DMS79 treated with DMSO at 0.1 percent for 48 hours (cell line): Measurements from ENCODE around the gene WDR73.
"Not testable (repeated sequence)": the region's sequence is repeated elsewhere in the genome, so short reads cannot be mapped to it uniquely, and the experiment has no call there.

ENCODE experiments used
- DNase-seq: peaks from one replicate; lab custom pipeline; 2025; lab: John Stamatoyannopoulos, UW

Gene WDR73

DNA sequence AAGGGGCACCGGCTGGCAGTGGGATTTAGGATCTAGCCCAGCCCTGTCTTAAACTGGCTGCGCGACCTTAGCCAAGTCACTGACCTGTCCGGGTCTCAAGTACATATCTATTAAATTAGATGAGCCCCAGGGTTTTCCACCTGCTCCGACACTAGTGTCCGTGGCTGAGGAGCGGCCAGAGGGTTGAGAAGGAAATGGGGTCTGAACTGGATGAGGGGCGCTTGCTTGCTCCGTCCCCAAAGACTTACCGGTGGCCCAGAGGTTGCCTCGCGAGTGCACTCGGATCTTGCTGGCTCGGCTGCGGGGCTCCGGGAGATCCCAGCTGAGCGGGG lies 3.6 kb upstream of the WDR73 start:
- DNase-seq: no peak

DNA sequence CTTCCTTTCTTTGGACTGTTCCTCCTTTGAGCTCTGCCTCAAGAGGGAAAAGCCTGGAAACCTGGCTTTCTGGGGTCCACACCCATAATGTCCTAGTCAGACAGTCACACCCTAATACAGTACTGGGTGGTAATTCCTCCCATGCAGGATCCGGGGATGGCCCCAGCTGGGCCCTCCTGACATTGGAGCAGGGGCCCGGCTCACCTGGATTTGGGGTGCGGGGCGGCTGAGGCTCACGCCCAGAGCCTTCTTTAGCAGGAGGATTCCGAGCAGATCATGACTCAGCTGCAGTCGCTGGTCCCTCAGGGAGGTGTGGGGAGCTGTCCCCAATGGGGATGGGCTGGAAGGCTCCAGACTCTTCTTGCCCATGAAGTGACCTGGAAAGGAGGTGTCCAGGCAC lies 2.9 kb upstream of the WDR73 start:
- no peak for DNase-seq

DNA sequence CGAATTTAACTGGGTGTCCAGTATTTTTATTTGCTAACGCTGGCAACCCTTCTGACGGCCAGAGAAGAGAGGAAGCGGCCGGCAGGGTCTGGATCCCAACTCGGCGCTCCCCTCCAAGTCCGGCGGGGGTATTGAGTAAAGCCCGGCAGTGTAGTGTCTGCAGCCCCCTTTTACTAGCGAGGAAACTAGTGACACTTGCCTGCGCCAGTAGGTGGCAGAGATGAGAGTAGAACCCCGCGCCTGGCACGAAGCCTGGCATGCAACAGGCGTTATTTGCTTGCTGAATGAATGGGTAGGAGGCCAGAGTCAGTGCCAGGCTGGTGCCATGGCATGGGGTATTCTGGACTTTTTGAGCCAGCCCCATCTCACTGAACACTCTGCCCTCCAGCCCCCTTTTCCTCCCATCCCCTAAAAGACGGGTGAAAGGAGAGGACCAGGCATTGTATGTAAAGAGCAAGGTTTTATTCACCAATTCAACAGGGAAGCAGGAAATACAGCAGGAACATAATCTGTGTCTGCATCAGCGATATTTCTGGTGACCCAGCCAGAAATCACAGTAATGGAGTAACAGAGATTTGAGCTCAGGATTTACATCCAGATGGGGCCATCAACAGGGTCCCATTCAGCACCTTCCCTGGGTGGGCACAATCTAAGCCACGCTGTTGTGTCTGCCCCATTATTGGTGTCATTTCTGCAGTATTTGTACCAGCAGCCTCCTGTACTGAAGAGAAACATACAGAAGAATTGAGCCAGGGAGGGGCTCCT lies 788 bp upstream of the WDR73 start:
- peak; percentile 28 for DNase-seq

DNA sequence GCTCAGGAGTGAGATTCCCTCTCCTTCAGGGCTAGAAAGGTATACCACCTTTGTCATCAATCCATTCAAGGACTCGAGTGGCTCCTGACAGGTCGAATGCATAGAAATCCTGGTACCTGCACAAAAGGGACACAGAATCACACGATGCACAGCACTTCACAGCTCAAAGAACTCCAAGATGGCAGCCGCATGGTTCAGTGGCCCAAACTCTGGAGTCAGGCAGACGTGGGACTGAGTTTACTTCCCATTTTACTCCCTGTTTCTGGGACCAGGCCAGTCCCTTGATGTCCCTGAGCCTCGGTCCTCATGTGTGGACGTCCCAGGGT lies 536 bp downstream of the WDR73 start:
- no peak for DNase-seq

DNA sequence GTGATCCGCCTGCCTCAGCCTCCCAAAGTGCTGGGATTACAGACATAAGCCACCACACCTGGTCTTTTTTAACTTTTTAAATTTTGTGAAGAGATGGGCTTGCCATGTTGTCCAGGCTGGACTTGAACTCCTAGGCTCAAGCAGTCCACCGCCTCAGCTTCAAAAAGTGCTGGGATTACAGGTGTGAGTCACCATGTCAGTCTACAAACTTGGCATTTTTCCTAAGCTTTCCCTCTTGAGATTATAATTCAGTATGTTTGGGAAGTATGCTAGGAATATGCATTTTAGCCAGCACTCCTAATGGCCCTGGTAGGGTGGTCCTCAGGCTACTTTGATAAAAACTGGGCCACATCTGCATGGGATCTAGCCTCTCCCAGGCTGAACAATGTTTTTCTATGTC lies 4.4 kb downstream of the WDR73 start:
- DNase-seq: no peak

DNA sequence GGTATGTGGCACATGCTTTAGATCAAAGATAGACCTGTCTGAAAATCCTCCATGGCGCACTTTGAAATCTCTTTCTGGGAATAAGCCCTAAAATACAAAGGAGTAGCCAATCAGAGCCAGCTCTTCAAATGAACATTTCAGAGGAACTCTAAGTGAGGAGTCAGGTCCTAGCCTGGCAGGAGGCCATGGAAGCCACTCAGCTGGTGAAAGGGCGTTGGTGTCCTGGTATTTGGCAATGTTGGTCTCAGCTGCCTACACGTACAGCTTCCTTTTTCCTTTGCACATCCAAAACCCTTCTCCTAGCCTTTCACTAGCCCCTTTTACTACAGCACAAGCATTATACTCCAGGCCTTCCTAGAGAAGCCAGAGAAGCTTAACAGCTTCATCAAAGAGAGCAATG lies 5.5 kb downstream of the WDR73 start:
- no peak for DNase-seq

DNA sequence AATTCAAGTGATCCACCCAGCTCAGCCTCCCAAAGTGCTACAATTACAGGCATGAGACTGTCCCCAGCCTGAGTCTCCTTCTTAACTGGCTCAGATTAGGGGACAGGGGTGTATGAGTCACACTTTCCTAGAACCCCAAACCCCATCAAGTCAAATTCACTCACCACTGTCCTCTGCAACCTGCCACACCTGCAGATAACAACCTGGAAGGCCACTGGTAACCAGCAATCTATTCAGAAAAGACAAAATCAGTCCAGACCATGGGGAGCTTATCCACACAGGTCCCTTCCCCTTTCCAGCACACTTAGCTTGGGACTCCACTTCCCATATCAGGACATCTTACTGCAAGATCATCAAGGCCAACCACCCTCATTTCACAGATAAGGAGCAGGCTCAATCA lies 6.4 kb downstream of the WDR73 start:
- DNase-seq: no peak

DNA sequence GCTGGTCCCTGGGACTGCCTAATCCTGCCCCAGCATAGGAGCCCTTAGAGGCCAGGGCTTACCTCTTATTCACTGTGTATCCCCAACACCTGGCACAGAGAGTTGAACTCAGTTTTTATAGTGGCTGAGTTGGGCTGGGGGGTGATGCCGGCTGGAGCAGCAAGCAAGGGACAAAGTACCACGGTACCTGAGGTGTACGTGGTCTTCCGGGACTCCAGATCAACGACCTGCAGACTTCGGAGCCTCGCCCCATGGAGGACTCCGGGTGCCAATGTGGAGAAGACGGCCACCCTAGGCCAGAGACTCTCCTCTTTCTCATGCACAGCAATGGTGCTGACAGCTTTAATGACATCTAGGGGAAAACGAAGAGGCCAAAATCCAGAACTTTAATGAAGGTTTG lies 8.1 kb downstream of the WDR73 start:
- no peak for DNase-seq

DNA sequence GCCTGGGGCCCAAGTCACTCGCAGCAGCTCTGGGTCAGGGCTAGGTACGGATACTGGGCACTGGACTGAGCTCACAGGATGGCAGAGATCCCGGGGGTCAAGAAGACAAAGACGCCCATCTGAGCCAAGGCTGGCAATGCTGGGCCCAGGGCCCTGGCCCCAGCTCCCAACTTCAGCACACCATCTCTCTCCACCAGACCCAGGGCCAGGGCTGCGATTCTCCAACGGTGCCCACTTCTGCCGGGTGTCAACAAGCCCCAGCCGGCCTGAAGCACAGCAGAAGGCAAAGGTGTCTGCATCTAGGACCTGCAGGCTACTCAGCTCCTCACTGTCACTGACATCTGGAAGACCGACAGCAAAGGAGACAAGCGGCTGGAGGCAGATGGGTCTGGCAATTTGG lies 8.6 kb downstream of the WDR73 start:
- DNase-seq: no peak

DNA sequence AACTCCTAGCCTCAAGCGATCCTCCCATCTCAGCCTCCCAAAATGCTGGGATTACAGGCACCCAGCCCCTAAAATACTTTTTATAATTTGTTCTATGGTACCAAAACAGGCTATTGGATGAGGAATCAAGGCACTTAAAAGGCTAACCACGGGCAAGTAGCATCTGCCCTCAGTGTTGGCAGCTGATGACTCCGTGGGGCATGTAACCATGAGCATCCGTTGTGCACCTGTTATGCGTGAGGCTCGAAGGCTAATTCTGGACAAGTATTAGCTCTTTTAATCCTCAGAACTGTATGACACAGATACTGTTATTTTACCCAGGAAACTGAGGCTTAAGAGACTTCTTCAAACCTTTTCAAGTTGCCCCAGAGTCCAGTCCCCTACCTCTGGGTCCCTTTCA lies 10.2 kb downstream of the WDR73 start:
- no peak for DNase-seq

DNA sequence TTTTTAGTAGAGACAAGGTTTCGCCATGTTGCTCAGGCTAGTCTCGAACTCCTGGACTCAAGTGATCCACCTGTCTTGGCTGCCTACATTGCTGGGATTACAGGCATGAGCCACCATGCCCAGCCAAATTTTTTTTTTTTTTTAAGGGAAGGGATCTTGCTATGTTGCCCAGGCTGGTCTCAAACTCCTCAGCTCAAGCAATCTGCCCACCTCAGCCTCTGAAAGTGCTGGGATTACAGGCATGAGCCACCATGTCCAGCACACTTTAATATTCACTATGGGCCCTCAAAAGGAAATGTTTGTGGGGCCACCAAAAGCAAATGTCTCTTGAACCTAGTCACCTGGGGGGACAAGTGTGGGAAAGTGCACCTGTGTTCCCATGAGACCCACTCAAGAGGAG lies 11.4 kb downstream of the WDR73 start:
- not testable (repeated sequence) for DNase-seq

DNA sequence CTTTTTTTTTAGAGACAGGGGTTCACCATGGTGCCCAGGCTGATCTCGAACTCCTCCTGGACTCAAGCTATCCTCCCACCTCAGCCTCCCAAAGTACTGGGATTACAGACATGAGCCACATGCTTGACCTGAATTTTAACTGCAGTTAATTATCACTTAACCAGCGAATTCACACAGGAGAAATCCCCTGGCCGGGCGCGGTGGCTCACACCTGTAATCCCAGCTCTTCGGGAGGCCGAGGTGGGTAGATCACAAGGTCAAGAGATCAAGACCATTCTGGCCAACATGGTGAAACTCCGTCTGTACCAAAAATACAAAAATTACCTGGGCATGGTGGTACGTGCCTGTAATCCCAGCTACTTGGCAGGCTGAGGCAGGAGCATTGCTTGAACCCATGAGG lies 12.2 kb downstream of the WDR73 start:
- DNase-seq: not testable (repeated sequence)

DNA sequence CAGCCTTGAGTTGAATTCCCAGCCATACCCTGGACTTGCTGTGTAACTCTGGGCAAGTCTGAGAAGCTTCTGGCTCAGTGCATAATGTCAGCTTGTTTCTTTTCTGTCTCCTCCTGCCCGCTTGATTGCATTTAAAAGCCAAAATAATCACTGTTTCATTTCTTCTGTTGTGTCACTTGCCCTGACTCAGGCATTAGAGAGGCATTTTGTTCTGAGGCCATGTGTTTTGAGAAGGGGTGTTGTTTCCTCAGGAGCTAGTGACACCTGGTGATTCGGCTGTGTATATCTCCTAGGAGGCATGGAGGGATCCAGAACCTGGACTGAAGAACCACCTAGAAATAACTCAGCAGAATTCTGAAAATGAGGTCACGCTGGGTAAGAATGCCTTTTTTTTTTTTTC lies 16.0 kb downstream of the WDR73 start:
- no peak for DNase-seq

DNA sequence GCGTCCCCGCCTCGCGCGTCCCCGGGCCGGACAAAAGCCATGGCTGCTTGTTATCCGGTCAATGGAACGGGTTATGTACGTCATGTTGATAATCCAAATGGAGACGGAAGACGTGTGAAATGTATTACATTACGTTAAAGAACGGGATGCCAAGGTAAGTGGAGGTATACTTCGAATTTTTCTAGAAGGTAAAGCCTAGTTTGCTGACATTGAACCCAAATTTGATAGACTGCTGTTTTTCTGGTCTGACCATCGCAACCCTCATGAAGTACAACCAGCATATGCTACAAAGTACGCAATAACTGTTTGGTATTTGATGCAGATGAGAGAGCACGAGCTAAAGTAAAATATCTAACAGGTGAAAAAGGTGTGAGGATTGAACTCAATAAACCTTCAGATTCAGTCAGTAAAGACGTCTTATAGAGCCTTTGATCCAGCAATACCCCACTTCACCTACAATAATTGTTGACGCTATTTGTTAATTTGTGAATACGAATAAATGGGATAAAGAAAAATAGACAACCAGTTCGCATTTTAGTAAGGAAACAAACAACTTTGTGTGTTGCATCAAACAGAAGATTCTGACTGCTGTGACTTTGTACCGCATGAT lies 19.8 kb downstream of the WDR73 start:
- DNase-seq: no peak

DNA sequence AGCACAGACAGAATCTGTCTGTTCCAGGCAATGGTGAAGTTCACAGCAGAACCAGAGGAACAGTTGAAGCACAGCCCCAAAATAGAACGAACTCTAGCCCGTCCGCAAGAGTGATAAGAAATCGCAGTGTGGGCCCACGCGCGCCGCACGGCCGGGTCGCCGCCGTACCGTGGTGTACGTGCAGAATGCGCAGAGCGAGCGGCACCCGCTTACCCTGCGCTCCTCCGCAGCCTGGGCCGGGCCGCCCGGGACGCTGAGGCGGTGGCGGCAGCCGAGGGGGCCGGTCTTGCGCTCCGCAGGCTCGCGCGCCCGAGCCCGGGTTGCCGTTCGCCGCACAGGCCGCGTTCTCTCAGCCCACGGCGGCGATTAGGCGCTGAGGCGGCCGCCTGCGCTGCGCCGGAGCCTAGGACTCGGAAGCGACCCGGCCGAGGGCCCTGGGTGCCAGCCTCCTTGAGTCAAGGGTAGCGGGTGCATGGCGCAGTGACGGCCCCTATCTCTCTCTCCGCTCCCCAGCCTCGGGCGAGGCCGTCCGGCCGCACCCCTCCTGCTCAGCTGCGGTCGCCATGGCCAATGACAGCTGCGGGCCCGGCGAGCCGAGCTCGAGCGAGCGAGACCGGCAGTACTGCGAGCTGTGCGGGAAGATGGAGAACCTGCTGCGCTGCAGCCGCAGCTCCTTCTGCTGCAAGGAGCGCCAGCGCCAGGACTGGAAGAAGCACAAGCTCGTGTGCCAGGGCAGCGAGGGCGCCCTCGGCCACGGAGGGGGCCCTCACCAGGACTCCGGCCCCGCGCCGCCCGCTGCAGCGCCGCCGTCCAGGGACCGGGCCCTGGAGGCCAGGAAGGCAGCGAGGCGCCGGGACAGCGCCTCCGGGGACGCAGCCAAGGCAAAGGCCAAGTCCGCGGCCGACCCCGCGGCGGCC lies 20.5 kb downstream of the WDR73 start:
- no peak for DNase-seq

DNA sequence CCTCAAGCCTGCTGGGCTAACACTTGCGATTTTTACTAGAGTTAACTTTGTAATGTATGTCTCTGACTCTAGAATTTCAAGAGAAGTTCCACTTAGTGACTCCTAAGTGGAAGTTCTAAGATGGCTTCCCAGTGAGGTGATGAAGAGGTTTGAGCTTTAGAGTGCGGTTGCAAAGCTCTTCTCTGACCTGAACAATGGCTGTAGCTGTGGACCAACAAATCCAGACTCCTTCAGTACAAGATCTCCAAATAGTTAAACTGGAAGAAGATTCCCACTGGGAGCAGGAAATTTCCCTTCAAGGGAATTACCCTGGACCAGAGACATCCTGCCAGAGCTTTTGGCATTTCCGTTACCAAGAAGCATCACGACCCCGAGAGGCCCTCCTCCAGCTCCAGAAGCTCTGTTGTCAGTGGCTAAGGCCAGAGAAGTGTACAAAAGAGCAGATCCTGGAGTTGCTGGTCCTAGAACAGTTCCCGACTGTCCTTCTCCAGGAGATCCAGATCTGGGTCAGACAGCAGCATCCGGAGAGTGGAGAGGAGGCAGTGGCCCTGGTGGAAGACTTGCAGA lies 22.3 kb downstream of the WDR73 start:
- no peak for DNase-seq

DNA sequence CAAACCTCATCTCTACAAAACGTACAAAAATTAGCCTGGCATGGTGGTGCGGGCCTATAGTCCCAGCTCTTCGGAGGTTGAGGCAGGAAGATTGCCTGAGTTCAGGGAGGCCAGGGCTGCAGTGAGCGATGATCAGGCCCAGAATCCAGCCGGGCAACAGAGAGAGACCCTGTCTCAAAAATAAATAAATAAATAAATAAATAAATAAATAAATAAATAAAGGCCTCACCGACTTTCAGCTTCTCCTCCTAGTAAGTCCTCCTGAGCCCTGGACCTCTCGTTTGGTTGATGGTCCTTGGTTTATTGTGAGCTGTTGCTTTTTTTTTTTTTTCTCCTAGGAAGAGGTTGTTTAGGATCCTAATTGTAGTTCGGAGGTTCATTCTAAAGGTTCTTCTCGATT lies 25.1 kb downstream of the WDR73 start:
- DNase-seq: no peak

DNA sequence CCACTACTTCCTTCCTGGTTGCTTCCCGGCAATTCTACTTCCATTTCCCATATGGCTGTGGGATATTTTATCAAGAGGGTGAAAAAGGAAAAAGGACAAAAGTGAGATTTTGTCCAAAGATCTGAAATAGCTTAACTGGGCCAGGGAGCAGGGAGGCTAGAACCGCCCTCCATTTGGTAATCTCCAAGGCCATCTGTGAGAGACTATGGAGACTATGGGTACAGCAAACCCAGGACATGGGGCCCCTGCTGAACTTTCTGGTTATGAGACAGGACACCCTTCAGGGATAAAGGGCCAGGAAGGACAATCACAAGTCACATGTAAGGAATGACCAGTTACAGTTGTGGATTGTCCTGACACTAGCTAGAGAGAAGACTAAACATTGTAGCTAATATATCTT lies 29.0 kb downstream of the WDR73 start:
- DNase-seq: no peak

DNA sequence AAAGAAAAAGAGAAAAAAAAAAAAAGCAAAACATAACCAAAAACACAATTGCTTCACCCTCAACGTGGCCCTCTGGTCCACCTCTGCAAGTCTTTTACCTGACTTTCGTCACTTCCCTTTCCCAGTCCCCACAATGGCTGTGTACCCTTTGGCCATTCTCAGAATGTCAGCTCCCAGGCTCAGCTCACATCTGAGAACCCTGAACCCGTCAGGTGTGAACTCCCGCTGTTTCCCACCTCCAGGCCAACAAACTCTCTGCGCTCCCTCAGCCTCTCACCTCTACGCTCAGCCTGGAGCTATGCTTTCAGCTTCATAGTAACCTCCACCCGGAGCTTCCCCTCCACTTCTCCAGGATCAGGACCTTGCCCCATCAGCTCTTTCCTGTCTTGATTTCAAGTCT lies 29.7 kb downstream of the WDR73 start:
- DNase-seq: no peak

DNA sequence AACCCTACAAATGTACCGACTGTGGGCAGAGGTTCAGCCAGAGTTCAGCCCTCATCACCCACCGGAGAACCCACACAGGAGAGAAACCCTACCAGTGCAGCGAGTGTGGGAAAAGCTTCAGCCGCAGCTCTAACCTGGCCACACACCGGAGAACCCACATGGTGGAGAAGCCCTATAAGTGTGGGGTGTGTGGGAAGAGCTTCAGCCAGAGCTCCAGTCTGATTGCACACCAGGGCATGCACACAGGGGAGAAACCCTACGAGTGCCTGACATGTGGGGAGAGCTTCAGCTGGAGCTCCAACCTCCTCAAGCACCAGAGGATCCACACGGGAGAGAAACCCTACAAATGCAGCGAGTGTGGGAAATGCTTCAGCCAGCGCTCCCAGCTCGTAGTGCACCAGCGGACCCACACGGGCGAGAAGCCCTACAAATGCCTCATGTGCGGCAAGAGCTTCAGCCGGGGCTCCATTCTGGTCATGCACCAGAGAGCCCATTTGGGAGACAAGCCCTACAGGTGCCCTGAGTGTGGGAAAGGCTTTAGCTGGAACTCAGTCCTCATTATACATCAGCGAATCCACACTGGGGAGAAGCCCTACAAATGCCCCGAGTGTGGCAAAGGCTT lies 32.6 kb downstream of the WDR73 start:
- DNase-seq: no peak

DNA sequence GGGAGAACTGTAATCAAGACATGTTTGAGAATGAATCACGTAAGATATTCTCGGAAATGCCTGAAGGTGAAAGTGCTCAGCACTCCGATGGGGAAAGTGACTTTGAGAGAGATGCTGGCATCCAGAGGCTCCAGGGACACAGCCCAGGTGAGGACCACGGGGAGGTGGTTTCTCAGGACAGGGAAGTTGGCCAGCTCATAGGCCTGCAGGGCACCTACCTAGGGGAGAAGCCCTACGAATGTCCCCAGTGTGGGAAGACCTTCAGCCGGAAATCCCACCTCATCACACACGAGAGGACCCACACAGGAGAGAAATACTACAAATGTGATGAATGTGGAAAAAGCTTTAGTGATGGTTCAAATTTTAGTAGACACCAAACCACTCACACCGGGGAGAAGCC lies 33.5 kb downstream of the WDR73 start:
- no peak for DNase-seq

DNA sequence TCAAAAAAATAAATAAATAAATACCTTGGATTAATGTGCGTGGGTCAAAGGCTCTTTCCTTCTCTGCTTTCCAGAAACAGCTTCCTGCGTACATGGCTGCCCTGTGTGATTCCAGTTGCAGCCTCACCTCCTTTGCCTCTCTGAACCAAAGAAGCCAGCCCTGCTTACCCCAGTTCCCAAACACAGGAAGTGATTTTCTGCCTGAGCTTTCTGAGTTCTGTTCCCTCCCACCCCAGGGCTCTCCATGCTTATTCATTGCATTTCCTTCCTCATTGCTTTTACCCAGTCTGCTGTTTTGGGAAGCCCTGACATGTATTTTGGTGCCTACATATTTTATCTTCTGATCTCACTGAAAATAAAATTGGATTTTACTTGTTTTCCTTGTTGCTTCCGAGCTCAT lies 37.8 kb downstream of the WDR73 start:
- no peak for DNase-seq

DNA sequence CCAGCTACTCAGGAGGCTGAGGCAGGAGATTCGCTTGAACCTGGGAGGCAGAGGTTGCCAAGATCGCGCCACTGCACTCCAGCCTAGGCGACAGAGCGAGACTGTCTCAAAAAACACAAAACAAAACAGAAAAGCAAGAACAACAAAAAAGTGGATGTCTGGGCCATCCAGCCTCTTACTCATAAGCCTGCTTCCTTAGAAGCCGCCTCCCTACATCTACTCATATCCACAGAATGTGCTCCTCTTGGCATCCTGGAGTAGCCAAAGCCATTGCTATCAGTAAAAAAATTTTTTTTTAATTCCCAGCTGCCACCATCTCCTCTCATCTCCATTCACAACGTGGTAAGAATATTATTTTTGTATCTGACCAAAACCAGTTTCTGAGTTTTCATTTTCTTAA lies 42.5 kb downstream of the WDR73 start:
- no peak for DNase-seq
